HG02759 (cell line): ENCODE results near the gene RAB43.
"Not testable (repeated sequence)": the region's sequence is repeated elsewhere in the genome, so short reads cannot be mapped to it uniquely, and the experiment has no call there.

Source experiments
- ATAC-seq: cut with Tn5 transposase; IDR thresholded peaks from one replicate; pipeline ENCODE4 v1.9.1; 2021; ENCODE audit warnings: mild to moderate bottlenecking, moderate library complexity; ENCODE audit not compliant: unreplicated experiment

The RAB43 gene

GRCh38 chr3:129100274-129100673 is 21.3 kb downstream of the RAB43 start:
- ATAC-seq = no peak

GRCh38 chr3:129095285-129095684 is 26.3 kb downstream of the RAB43 start:
- no peak for ATAC-seq

- ATAC-seq = not testable (repeated sequence)
Measured at GRCh38 chr3:129088312-129088711, 33.3 kb downstream of the RAB43 start.

GRCh38 chr3:129087904-129088303 is 33.7 kb downstream of the RAB43 start:
- peak; percentile 70 for ATAC-seq

- ATAC-seq = no peak
Measured at GRCh38 chr3:129087138-129087702, 34.4 kb downstream of the RAB43 start.

- ATAC-seq = no peak
Measured at GRCh38 chr3:129085818-129086217, 35.8 kb downstream of the RAB43 start.

GRCh38 chr3:129085165-129085715 is 36.4 kb downstream of the RAB43 start:
- ATAC-seq = no peak

- ATAC-seq = no peak
Measured at GRCh38 chr3:129084501-129084900, 37.1 kb downstream of the RAB43 start.

GRCh38 chr3:129082026-129082425 is 39.6 kb downstream of the RAB43 start:
- ATAC-seq = no peak

- ATAC-seq = no peak
Measured at GRCh38 chr3:129081503-129081902, 40.1 kb downstream of the RAB43 start.

- ATAC-seq = no peak
Measured at GRCh38 chr3:129078510-129078909, 43.1 kb downstream of the RAB43 start.

GRCh38 chr3:129077222-129077621 is 44.4 kb downstream of the RAB43 start:
- ATAC-seq = no peak

GRCh38 chr3:129070086-129070885 is 51.3 kb downstream of the RAB43 start:
- no peak for ATAC-seq

GRCh38 chr3:129069313-129070085 is 52.1 kb downstream of the RAB43 start:
- ATAC-seq = not testable (repeated sequence)

GRCh38 chr3:129068291-129068886 is 53.2 kb downstream of the RAB43 start:
- no peak for ATAC-seq

- ATAC-seq = not testable (repeated sequence)
Measured at GRCh38 chr3:129067719-129068118, 53.9 kb downstream of the RAB43 start.

GRCh38 chr3:129065720-129066073 is 55.9 kb downstream of the RAB43 start:
- ATAC-seq = no peak

GRCh38 chr3:129065016-129065719 is 56.4 kb downstream of the RAB43 start:
- no peak for ATAC-seq

GRCh38 chr3:129063841-129064482 is 57.6 kb downstream of the RAB43 start:
- no peak for ATAC-seq

- no peak for ATAC-seq
Measured at GRCh38 chr3:129063091-129063640, 58.4 kb downstream of the RAB43 start.
